Stomach smooth muscle (tissue), 2 donors: ENCODE measurements around the gene ASCL2.
"Not testable (repeated sequence)": the region's sequence is repeated elsewhere in the genome, so short reads cannot be mapped to it uniquely, and the experiment has no call there.

Experiments
- H3K27ac ChIP-seq: one replicate; pipeline ENCODE4 v1.7.0; 2013; ENCODE audit warnings: mild to moderate bottlenecking, low read length, inconsistent platforms
- H3K27me3 ChIP-seq, 2 donors: one replicate each; pipeline ENCODE4 v1.7.0; 2013; ENCODE audit warnings: low read length in 2 of 2; ENCODE audit not compliant: insufficient read depth in 2 of 2, control insufficient read depth in 1 of 2
- H3K36me3 ChIP-seq, 2 donors: one replicate each; pipeline ENCODE4 v1.7.0; 2013; ENCODE audit warnings: low read length in 2 of 2; ENCODE audit not compliant: control insufficient read depth in 2 of 2, insufficient read depth in 2 of 2
- H3K4me1 ChIP-seq: one replicate; pipeline ENCODE4 v1.7.0; 2013; ENCODE audit warnings: low read length; ENCODE audit not compliant: control insufficient read depth, insufficient read depth
- H3K4me3 ChIP-seq, 2 donors: one replicate each; pipeline ENCODE4 v1.7.0; 2013; ENCODE audit warnings: low read length in 2 of 2
- H3K9ac ChIP-seq, 2 donors: one replicate each; pipeline ENCODE4 v1.7.0; 2013; ENCODE audit warnings: low read length in 2 of 2, mild to moderate bottlenecking in 1 of 2
- H3K9me3 ChIP-seq, 2 donors: one replicate each; pipeline ENCODE4 v1.7.0; 2013; ENCODE audit warnings: low read length in 2 of 2; ENCODE audit not compliant: control insufficient read depth in 2 of 2
- donor health status: healthy.
- donor health status: Pancreatic carcinoma.

The ASCL2 gene

GRCh38 chr11:2251138-2251537 is 19.2 kb downstream of the ASCL2 start:
- H3K36me3 ChIP-seq, result no peaks in the 10 kb centered on the region
- H3K27me3 ChIP-seq, result no peaks in the 10 kb centered on the region
- peaks cover 0 to 3% of the 10 kb centered on the region in 2 donors for H3K9me3 ChIP-seq
- H3K4me3 ChIP-seq, result no peak overlapping the region
- no peaks in the 10 kb centered on the region for H3K4me1 ChIP-seq
- no peak overlapping the region for H3K27ac ChIP-seq
- H3K9ac ChIP-seq, result no peak overlapping the region

GRCh38 chr11:2250485-2250884 is 19.9 kb downstream of the ASCL2 start:
- no peaks in the 10 kb centered on the region for H3K27me3 ChIP-seq
- H3K9ac ChIP-seq, result no peak overlapping the region
- H3K36me3 ChIP-seq, result no peaks in the 10 kb centered on the region
- H3K27ac ChIP-seq, result no peak overlapping the region
- H3K9me3 ChIP-seq, result peaks cover 0 to 3% of the 10 kb centered on the region in 2 donors
- H3K4me3 ChIP-seq, result no peak overlapping the region
- H3K4me1 ChIP-seq, result no peaks in the 10 kb centered on the region

- H3K4me1 ChIP-seq, result no peaks in the 10 kb centered on the region
Observed at GRCh38 chr11:2250041-2250440, 20.3 kb downstream of the ASCL2 start.

GRCh38 chr11:2249189-2249916 is 21.0 kb downstream of the ASCL2 start:
- no peaks in the 10 kb centered on the region for H3K9me3 ChIP-seq
- no peaks in the 10 kb centered on the region for H3K36me3 ChIP-seq
- H3K9ac ChIP-seq, result no peak overlapping the region
- H3K4me3 ChIP-seq, result no peak overlapping the region
- no peak overlapping the region for H3K27ac ChIP-seq
- H3K27me3 ChIP-seq, result no peaks in the 10 kb centered on the region
- no peaks in the 10 kb centered on the region for H3K4me1 ChIP-seq

More at GRCh38 chr11:2250041-2250440, 20.3 kb downstream of the ASCL2 start:
- Histone ChIP-seq H3K4me3 (no peak overlapping the region), H3K27ac (no peak overlapping the region), H3K27me3 (no peaks in the 10 kb centered on the region), H3K9me3 (peaks cover 0 to 3% of the 10 kb centered on the region in 2 donors), H3K36me3 (no peaks in the 10 kb centered on the region), H3K9ac (no peak overlapping the region)

- Histone ChIP-seq H3K9me3 (no peaks in the 10 kb centered on the region), H3K4me1 (no peaks in the 10 kb centered on the region), H3K9ac (no peak overlapping the region), H3K27ac (no peak overlapping the region), H3K4me3 (no peak overlapping the region), H3K27me3 (no peaks in the 10 kb centered on the region), H3K36me3 (no peaks in the 10 kb centered on the region)
Observed at GRCh38 chr11:2248762-2249161, 21.6 kb downstream of the ASCL2 start.

- Histone ChIP-seq H3K27ac (no peak overlapping the region), H3K36me3 (no peaks in the 10 kb centered on the region), H3K4me3 (no peak overlapping the region), H3K9me3 (no peaks in the 10 kb centered on the region), H3K27me3 (no peaks in the 10 kb centered on the region), H3K4me1 (no peaks in the 10 kb centered on the region), H3K9ac (no peak overlapping the region)
Observed at GRCh38 chr11:2248242-2248641, 22.1 kb downstream of the ASCL2 start.

GRCh38 chr11:2247496-2247895 is 22.9 kb downstream of the ASCL2 start:
- H3K9ac ChIP-seq, result no peak overlapping the region
- H3K27me3 ChIP-seq, result no peaks in the 10 kb centered on the region
- no peak overlapping the region for H3K27ac ChIP-seq
- no peaks in the 10 kb centered on the region for H3K9me3 ChIP-seq
- no peaks in the 10 kb centered on the region for H3K36me3 ChIP-seq
- no peak overlapping the region for H3K4me3 ChIP-seq
- no peaks in the 10 kb centered on the region for H3K4me1 ChIP-seq

GRCh38 chr11:2240834-2241233 is 29.6 kb downstream of the ASCL2 start:
- Histone ChIP-seq H3K27ac (no peak overlapping the region), H3K9me3 (no peaks in the 10 kb centered on the region), H3K4me3 (no peak overlapping the region), H3K4me1 (no peaks in the 10 kb centered on the region), H3K36me3 (no peaks in the 10 kb centered on the region), H3K9ac (no peak overlapping the region), H3K27me3 (peaks cover 4 to 6% of the 10 kb centered on the region in 2 donors)

GRCh38 chr11:2237457-2238238 is 32.7 kb downstream of the ASCL2 start:
- H3K4me1 ChIP-seq, result no peaks in the 10 kb centered on the region
- no peak overlapping the region for H3K4me3 ChIP-seq
- H3K36me3 ChIP-seq, result no peaks in the 10 kb centered on the region
- no peak overlapping the region for H3K9ac ChIP-seq
- H3K27ac ChIP-seq, result no peak overlapping the region
- H3K9me3 ChIP-seq, result no peaks in the 10 kb centered on the region
- H3K27me3 ChIP-seq, result peaks cover 4 to 8% of the 10 kb centered on the region in 2 donors

- H3K9me3 ChIP-seq, H3K27ac ChIP-seq, H3K4me1 ChIP-seq, H3K27me3 ChIP-seq, H3K9ac ChIP-seq, H3K4me3 ChIP-seq, H3K36me3 ChIP-seq: not testable (repeated sequence)
Observed at GRCh38 chr11:2236381-2237134, 33.8 kb downstream of the ASCL2 start.
